OCI-LY7 (cell line): ENCODE results near the gene ARHGEF26. TPM values are rescaled to one million over a fixed set of nuclear protein-coding genes. Genes with fewer than 3 reads are reported as not detected.

Source experiments
- BruUV-seq: library from RNA; stranded (reverse); fragments of 400-500 nt; replicated peaks from 2 replicates; lab custom pipeline; 2021; lab: Mats Ljungman, UMichigan
- CTCF ChIA-PET: fragments of 300-600 bp; sonication (Branson Sonifier 250); formaldehyde crosslinking; loops from one replicate; lab custom pipeline; 2022; ENCODE audit warnings: antibody characterized with exemption; ENCODE audit not compliant: unreplicated experiment; lab: Charles Lee
- POLR2A ChIA-PET: fragments of 300-600 bp; sonication (Branson Sonifier 250); formaldehyde crosslinking; loops from one replicate; lab custom pipeline; 2022; ENCODE audit warnings: antibody characterized with exemption; lab: Charles Lee
- DNase-seq: peaks from one replicate; pipeline ENCODE4 v3.0.0-alpha.2; 2015; ENCODE audit warnings: low spot score
- H2AFZ ChIP-seq: fragments of 200-600 bp; sonication (generic), shearing (Covaris generic); 2 replicates; pipeline ENCODE4 v1.6.1; 2014; ENCODE audit warnings: mild to moderate bottlenecking, antibody characterized with exemption, low read length, moderate library complexity
- H3K27ac ChIP-seq: fragments of 200-600 bp; sonication (generic); 2 replicates; pipeline ENCODE4 v1.5.1; 2014; ENCODE audit warnings: mixed run types, low read depth, mild to moderate bottlenecking, moderate library complexity, low read length, inconsistent platforms; ENCODE audit not compliant: poor library complexity, severe bottlenecking
- H3K36me3 ChIP-seq: fragments of 200-600 bp; sonication (generic); 2 replicates; pipeline ENCODE4 v1.6.1; 2014; ENCODE audit warnings: mild to moderate bottlenecking, antibody characterized with exemption, low read length, moderate library complexity, mixed read lengths; ENCODE audit not compliant: insufficient read depth
- H3K4me1 ChIP-seq: fragments of 200-600 bp; sonication (generic); 2 replicates; pipeline ENCODE4 v1.5.1; 2014; ENCODE audit warnings: mild to moderate bottlenecking, low read length; ENCODE audit not compliant: insufficient read depth, poor library complexity, severe bottlenecking
- H3K4me2 ChIP-seq: fragments of 200-600 bp; sonication (generic); 2 replicates; pipeline ENCODE4 v1.6.1; 2014; ENCODE audit warnings: mild to moderate bottlenecking, low read length
- H3K4me3 ChIP-seq: fragments of 200-600 bp; sonication (generic); 2 replicates; pipeline ENCODE4 v1.5.1; 2014; ENCODE audit warnings: mild to moderate bottlenecking, low read depth, low read length; ENCODE audit not compliant: poor library complexity, severe bottlenecking
- H3K79me2 ChIP-seq: fragments of 200-600 bp; sonication (generic); 2 replicates; pipeline ENCODE4 v1.6.1; 2016; ENCODE audit warnings: low read depth, mild to moderate bottlenecking, low read length, moderate library complexity, mixed read lengths; ENCODE audit not compliant: insufficient read depth
- H3K9me2 ChIP-seq: fragments of 200-600 bp; sonication (generic); 2 replicates; pipeline ENCODE4 v1.6.1; 2016; ENCODE audit warnings: mild to moderate bottlenecking, low read length, mixed read lengths; ENCODE audit not compliant: insufficient read depth
- H3K9me3 ChIP-seq: fragments of 200-600 bp; sonication (generic); 2 replicates; pipeline ENCODE4 v1.6.1; 2014; ENCODE audit warnings: mild to moderate bottlenecking, mixed run types, low read length, mixed read lengths
- H4K20me1 ChIP-seq: fragments of 200-600 bp; sonication (generic); 2 replicates; pipeline ENCODE4 v1.6.1; 2014; ENCODE audit warnings: mild to moderate bottlenecking, antibody characterized with exemption, low read length, moderate library complexity, mixed read lengths; ENCODE audit not compliant: insufficient read depth
- EZH2phosphoT487 ChIP-seq: fragments of 200-600 bp; sonication (generic); IDR thresholded peaks from 2 replicates; pipeline ENCODE4 v1.6.1; 2018; ENCODE audit warnings: low read depth, borderline replicate concordance, mild to moderate bottlenecking, mixed run types, antibody characterized with exemption, low read length, moderate library complexity, mixed read lengths
- intact Hi-C: fragments of 100-400 bp; cut with micrococcal nuclease; formaldehyde crosslinking; loops from one replicate; pipeline ENCODE4 v1.10.0; 2022; ENCODE audit not compliant: unreplicated experiment
- total RNA-seq, 2 experiments: library from RNA; depleted of rRNA in 1 of 2; stranded (reverse); fragments of >200 nt in 1 of 2; shearing (Covaris generic) in 1 of 2; gene quantifications; 2 replicates each; pipeline ENCODE4 v1.2.3, GENCODE V29; 2014 to 2022
- TF ChIP-seq, protein P1 (sequence below): fragments of 200-600 bp; sonication (generic); conservative IDR thresholded peaks from 2 replicates; pipeline ENCODE4 v1.5.1; 2014; ENCODE audit warnings: mild to moderate bottlenecking, antibody characterized with exemption, low read length, moderate library complexity, mixed read lengths

Gene ARHGEF26
- total RNA-seq, 2 experiments from 2014 or later = 0.11 to 0.35 TPM

- no peaks in the 10 kb centered on the region for H3K4me1 ChIP-seq
- H3K9me2 ChIP-seq = no peaks in the 10 kb centered on the region
- no peak overlapping the region for H3K4me2 ChIP-seq
- TF ChIP-seq EZH2phosphoT487 = no peak
- TF ChIP-seq, protein P1, sequence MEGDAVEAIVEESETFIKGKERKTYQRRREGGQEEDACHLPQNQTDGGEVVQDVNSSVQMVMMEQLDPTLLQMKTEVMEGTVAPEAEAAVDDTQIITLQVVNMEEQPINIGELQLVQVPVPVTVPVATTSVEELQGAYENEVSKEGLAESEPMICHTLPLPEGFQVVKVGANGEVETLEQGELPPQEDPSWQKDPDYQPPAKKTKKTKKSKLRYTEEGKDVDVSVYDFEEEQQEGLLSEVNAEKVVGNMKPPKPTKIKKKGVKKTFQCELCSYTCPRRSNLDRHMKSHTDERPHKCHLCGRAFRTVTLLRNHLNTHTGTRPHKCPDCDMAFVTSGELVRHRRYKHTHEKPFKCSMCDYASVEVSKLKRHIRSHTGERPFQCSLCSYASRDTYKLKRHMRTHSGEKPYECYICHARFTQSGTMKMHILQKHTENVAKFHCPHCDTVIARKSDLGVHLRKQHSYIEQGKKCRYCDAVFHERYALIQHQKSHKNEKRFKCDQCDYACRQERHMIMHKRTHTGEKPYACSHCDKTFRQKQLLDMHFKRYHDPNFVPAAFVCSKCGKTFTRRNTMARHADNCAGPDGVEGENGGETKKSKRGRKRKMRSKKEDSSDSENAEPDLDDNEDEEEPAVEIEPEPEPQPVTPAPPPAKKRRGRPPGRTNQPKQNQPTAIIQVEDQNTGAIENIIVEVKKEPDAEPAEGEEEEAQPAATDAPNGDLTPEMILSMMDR = no peak
- H4K20me1 ChIP-seq = no peaks in the 10 kb centered on the region
- H3K79me2 ChIP-seq = no peaks in the 10 kb centered on the region
- no peak overlapping the region for H3K27ac ChIP-seq
- BruUV-seq = no TSS peak
- H2AFZ ChIP-seq = no peak overlapping the region
- ChIA-PET CTCF (no interaction called here), POLR2A (no interaction called here)
- intact Hi-C loops = no loop called here
- no peak overlapping the region for H3K4me3 ChIP-seq
- no peak for DNase-seq
- no peaks in the 10 kb centered on the region for H3K36me3 ChIP-seq
- H3K9me3 ChIP-seq = no peaks in the 10 kb centered on the region
These were observed 104.3 kb downstream of the ARHGEF26 start for GRCh38 chr3:154225536-154225935.

DNA sequence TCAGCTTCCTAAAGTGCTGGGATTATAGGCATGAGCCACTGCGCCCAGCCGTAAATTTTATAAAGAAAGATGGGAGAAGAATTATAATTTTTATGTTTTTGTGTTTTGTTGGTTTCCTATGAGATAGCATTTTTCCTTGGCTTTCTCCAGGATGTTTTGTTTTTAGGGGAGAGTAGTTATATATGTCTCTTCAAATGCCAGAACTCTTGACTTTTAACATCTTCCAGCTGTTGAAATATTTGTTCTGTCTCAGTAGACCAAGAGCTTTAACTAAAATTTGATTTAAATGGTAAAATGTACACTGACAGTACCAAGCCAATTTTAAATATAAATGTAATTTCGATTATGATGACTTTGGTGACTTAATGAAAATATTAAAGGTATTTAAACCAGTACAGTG lies 106.3 kb downstream of the ARHGEF26 start:
- DNase-seq = no peak
- H3K4me1 ChIP-seq = no peaks in the 10 kb centered on the region
- no peaks in the 10 kb centered on the region for H4K20me1 ChIP-seq
- no peaks in the 10 kb centered on the region for H3K36me3 ChIP-seq
- H3K79me2 ChIP-seq = no peaks in the 10 kb centered on the region
- H3K4me3 ChIP-seq = no peak overlapping the region
- H3K27ac ChIP-seq = no peak overlapping the region
- no peak overlapping the region for H3K4me2 ChIP-seq
- no peaks in the 10 kb centered on the region for H3K9me2 ChIP-seq
- CTCF ChIA-PET = no interaction called here
- no TSS peak for BruUV-seq
- POLR2A ChIA-PET = interaction anchor here (0.6 to 0.7 kb wide), 3 partner anchors 68 to 566 kb away, joined by 3 read pairs; no protein-coding TSS in a partner anchor
- TF ChIP-seq, protein P1 = no peak
- TF ChIP-seq EZH2phosphoT487 = no peak
- no peak overlapping the region for H2AFZ ChIP-seq
- intact Hi-C loops = no loop called here
- no peaks in the 10 kb centered on the region for H3K9me3 ChIP-seq

DNA sequence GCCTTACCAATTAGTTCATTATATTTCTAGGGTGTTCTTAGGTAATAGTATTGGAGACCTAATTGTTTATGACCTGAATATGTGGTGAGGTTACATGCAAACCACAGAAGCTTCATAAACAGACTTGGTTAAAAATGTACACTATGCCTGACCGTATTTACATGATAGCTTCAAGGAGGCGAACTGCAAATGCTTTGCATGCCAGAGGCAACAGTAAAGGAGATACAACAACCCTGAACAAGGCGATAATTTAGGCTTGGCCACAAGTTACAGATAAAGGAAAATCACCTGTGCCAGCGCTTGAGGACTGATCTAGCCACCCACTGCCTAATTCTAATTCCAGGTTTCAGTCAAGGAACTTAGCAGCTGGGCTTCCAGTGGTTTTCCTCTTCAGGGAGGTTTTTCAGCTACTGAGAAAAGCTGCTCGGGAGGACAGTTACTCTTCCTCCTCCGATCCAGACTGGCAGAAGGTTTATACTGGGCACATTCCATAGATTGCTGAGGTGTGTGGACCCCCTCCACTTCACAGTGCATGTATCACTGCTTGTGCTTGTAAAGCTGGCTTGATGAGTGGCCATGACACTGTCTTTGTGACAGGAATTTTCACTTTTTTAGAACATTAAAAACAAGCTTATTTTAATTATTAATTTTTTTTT lies 107.5 kb downstream of the ARHGEF26 start:
- Histone ChIP-seq H3K4me1 (no peaks in the 10 kb centered on the region), H3K4me2 (no peak overlapping the region), H3K36me3 (no peaks in the 10 kb centered on the region), H3K9me2 (no peaks in the 10 kb centered on the region), H3K79me2 (no peaks in the 10 kb centered on the region), H2AFZ (no peak overlapping the region), H3K9me3 (no peaks in the 10 kb centered on the region), H3K27ac (no peak overlapping the region), H3K4me3 (no peak overlapping the region), H4K20me1 (no peaks in the 10 kb centered on the region)
- ChIA-PET POLR2A (no interaction called here), CTCF (no interaction called here)
- no TSS peak for BruUV-seq
- intact Hi-C loops = no loop called here
- TF ChIP-seq, protein P1 = no peak
- TF ChIP-seq EZH2phosphoT487 = no peak
- no peak for DNase-seq
